HepG2 (cell line): ENCODE data around the gene ITSN2.

Source experiments
- CTCF ChIP-seq: sonication (generic); formaldehyde crosslinking; IDR thresholded peaks from 2 replicates; pipeline ENCODE4 v1.5.0; 2020; ENCODE audit warnings: mild to moderate bottlenecking, missing genetic modification reagents, moderate library complexity
- LRRFIP1 ChIP-seq: sonication (generic); formaldehyde crosslinking; conservative IDR thresholded peaks from 2 replicates; pipeline ENCODE4 v1.4.0; 2020; ENCODE audit warnings: missing genetic modification reagents
- POLR2A ChIP-seq, 2 experiments: IDR thresholded peaks; 2 replicates each; pipeline ENCODE4 v1.6.1; 2011; ENCODE audit warnings: low read depth in 2 of 2, low read length in 2 of 2, mild to moderate bottlenecking in 1 of 2, moderate library complexity in 1 of 2; ENCODE audit not compliant: insufficient read depth in 1 of 2

- TF ChIP-seq POLR2A (IDR thresholded peaks at IDR 0.05; ENCODE audit: insufficient read depth in 1 of 2, low read depth in 2 of 2, low read length in 2 of 2) (no peak), CTCF (CRISPR knock-in tag) (no peak), LRRFIP1 (CRISPR knock-in tag) (no peak)
Observed at GRCh38 chr2:24160761-24161160, 199.6 kb downstream of the ITSN2 start.
